ENCODE measurements around the gene SCTR.

Gene SCTR

DNA sequence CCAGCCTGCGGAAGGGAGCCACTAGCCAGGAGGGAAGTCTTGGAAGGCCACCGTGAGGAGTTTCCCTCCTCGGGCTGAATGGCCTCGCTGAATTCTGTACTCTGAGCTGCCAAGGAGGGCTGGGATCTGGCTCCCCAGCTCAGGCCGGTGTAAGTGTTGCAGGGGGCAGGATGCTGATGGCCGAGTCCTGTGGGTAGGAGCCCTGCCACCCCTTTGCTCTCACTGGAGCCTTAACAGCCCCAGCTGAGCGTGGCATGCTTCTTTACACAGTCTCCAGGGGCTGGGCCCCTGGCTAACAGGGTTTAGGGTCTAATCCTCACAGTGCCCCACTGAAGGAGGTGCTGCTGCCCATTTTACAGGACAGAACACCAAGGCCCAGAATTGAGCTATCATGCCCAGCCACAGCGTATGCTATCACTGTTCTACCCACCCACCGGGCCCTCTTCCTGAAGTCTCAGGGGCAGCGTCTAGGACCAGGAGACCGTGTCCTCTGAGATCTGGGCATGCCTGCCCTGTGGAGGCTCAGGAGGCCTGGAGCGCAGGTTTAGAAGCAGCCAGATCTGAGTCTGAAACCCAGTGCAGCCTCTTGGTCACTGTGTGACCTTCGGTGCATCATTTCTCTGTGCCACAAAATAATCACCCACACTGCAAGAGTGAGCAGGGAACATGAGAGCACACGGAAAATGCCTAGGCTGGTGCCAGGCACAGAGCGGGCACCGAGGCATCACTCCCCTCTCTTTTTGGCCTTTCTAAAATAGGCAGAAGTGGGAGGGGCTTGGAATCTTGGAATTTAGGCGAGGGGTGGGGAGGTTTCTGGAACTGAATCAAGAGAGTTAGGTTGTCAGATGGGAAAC, 49.7 kb downstream of the SCTR start:
- DNase-seq (ENCODE audit: low read depth): no peak

DNA sequence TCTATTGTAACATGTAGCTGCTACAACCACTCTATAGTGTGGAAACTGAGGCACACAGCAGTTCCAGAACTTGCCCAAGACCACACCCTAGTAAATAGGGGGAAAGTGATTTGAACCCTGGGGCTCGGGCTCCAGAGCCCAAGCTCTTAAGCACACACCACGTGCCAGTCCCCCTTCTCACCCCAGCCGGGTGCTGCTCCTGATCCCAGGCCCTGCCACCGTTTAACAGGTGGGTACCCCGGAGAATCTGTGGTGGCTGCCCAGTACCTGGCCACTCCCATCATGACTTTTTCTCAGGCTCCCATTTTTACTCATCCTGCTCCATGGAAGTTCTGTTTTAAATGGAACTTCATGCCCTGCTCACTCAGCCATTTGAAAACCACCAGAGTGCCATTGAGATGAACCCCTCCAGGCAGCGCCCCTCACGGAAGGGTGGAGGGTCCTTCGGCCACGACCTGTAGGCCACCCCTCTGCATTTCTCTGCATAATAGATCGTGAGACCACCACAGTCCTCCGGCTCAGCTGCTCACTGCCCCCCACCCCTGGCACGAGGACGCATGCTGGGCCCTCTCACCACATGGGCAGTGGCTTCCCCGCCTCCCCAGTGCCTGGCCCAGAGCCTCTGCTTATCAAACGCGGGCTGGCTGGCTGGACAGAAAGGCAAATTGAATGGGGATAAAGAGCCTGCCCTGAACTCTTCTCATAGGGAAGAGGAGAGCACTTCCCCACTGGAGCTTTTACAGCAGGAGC, 50.5 kb downstream of the SCTR start:
- DNase-seq (ENCODE audit: low read depth): no peak

DNA sequence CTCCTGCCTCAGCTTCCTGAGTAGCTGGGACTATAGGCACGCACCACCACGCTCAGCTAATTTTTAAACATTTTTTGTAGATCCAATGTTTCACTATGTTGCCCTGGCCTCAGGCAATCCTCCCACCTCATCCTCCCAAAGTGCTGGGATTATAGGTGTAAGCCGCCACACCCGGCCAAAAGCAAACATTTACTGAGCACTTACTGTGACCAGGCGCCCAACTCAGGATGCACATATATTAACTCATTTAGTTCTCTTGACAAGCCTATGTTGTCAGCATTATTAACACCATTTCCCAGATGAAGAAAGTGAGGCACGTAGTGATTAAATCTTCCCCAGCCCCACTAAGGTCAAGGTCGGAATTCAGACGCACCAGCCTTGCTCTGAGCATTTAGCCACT, 51.5 kb downstream of the SCTR start:
- no peak for DNase-seq (ENCODE audit: low read depth)

DNA sequence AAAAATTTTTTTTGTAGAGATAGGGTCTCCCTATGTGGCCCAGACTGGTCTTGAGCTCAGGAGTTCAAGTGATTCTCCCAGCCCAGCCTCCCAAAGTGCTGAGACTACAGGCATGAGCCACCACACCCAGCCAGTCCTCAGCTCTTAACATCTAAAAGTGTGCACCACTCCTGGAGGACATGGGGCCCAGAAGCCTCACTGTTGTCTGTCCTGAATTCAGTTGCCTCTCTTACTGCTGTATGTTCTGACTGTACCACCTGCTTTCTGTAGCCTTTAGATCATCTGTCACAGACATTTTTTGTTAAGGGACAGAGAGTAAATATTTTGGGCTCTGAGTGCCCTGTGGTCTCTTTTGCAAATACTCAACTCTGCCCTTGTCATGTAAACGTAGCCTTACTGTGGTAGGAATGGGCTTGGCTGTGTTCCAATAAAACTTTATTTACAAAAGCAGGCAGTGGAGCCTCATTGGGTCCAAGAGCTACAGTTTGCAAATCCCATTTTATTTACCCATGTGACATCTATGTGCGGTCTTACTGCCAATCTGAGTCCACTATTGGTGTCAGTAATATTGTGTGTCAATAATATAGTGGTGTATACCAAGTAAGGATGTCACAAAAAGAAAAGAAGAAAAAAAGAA, 54.5 kb downstream of the SCTR start:
- DNase-seq (ENCODE audit: low read depth): no peak

DNA sequence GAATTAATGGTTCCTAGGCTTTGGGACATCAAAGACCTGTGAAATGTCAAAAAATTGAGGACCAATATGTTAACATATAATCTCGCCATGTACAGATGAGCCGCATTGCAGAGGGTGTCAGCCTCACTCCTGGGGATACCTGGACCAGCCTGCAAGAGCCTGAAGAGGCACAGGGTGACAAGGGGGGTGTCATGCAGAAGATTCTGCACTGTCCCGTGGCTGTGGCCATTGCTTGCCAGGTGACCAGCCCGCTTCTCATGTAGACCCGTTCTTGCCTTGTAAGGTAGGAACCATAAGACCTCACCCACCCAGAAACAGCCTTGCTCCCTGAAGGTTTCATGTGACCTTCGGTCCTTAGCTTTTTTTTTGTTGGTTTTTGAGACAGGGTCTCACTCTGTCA, 55.2 kb downstream of the SCTR start:
- DNase-seq (ENCODE audit: low read depth): no peak

DNA sequence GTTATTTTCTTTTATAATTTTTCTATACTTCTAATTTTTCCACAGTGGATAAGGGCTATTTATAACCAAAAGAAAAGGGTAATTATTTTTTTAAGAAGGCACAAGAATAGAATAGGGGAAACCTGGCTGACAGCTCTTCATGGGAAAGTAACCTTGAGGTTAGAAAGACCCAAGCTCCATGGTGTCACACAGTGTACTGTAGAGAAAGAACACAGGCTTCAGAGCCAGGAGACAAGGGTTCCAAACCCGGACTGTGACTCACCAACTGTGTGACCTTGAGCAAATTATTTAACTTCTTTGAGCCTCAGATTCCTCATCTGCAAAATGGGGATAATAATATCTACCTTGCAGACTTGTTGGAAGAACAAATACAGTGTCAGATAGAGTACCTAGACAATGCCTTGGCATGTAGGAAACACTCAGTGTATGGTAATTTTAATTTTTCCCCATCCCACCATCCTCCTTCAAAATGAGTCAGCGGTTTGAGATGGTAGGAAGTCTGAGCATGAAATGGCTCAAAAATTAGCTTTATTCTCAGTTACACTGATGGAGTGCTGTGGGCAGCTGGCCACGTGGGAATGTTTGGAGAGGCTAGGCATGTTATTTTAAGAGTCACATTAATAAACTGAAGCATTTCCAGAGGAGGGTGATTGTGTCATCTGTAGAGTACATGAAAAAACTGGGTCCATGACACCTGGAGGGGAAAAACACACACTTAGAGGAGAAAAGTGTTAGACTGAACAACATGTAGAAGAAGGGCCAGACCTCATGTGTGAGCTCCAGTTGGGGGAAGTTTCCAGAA, 55.9 kb downstream of the SCTR start:
- no peak for DNase-seq (ENCODE audit: low read depth)

DNA sequence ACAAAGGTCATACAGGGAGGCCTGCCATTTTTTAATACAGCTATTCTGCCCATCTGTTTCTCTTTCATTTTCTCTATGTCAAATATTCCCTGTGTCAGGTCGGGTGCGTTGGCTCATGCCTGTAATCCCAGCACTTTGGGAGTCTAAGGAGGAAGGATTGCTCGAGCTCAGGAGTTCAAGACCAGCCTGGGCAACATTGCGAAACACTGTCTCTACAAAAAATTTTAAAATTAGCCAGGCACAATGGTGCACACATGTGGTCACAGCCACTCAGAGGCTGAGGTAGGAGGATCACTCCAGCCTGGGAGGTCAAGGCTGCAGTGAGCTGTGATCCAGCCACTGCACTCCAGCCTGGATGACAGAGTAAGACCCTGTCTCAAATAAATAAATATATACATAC, 57.9 kb downstream of the SCTR start:
- DNase-seq (ENCODE audit: low read depth): no peak

DNA sequence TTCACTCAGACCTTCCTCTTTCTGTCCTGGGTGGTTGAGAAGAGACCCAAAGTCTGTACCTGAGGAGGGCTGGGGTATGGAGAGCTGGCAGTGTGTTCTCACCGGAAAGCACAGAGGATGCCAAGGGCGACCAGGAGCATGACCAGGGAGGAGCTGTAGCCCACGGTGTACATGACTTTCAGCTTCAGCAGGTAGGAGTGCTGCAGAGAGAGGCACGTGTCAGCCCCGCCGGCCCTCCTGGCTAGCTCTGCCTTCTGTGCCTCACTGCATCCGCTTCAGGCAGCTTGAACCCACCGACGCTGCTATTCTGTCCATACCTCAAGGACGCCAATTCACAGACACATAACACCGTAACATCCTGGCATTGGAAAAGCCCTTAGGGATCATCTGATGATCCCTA, 58.6 kb downstream of the SCTR start:
- DNase-seq (ENCODE audit: low read depth): no peak

DNA sequence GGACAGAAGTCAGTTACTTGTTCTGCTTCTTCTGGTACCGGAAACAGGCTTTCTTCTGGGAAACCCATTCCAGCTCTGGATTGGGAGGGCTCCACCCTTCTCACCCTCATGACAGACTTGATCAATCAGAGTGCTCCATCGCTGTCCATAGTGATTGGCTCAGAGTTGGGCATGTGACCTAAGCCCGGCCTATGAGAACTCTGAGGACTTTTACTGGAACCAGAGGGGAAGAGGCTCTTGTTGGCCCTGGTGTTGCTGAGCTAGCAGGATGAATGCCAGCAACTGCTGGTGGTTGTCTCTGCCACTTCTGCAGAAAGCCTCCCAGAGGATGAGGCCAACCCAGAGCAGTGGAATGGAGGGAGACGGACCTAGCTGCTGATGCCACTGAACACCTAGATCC, 59.3 kb downstream of the SCTR start:
- no peak for DNase-seq (ENCODE audit: low read depth)

DNA sequence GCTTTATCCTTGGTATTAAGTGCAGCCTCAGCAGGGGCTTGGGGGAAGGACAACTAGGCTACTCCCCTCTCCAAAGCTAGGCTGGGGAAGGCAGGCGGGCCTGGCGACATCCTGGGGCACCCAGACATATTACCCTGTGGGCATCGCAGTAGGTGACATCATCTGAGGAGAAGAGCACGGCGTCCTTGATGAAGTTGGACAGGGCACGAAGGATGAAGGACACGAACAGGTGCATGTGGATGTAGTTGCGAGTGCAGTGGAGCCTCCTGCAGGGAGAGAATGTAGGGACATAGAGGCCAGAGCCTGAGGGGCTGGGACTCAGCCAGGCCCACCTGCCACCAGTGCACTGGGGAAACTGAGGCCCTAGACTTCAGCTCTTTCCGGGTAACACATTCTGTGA, 60.3 kb downstream of the SCTR start:
- no peak for DNase-seq (ENCODE audit: low read depth)

DNA sequence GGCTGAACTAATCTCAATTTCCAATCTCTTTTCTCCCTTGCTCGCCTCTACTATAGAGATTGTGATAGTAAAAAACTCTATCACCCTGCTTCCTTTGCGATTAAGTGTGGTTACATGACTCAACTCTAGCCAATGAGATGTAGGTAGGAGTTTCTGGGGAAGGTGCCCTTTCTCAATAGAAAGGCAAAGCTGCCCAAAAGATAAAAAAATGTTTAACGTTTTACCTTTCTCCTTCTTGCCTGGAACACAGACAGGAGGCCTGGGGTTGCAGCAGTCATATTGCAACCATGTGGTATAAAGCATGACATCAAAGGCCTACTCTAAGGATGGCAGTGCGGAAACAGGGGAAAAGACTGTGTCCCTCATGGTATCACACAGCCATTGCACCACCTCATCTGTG, 61.1 kb downstream of the SCTR start:
- DNase-seq (ENCODE audit: low read depth): no peak

DNA sequence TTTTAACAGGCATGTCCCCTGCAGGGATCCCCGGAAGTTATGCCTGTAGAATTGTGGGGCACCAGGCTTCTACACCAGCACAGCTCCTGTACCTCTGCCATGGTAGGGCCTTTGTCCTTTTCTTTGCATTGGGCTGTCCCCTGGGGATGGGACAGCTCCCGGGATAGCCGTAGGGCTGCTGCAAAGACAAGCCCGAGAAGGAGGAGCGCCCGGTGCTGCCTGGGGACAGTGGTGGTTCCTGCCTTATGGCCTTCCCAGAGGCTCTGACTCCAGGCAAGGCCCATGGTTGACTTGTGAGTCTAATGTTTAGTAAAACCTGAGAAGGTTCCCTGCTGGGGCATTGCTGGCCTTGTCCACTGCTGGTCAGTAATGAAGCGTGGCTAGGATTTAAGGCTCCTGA, 61.7 kb downstream of the SCTR start:
- DNase-seq (ENCODE audit: low read depth): no peak

DNA sequence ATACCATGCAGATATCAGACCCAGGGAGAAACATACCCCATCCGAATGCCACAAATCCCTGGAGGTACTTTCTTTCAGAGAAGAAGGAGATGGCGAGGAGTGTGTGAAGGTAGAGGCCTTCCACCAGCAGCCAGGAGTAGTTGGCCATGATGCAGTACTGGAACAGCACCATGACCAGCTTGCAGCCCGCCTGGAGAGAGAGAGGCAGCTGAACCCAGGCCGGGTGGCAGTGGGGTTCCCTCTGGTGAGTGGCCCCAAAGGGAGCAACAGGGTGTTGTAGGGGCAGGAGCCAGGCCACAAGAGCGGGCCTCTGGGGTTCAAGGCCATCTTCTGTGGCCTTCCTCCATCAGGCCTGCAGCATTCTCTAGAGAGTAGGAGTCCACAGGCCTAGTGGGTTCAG, 62.5 kb downstream of the SCTR start:
- DNase-seq (ENCODE audit: low read depth): no peak

DNA sequence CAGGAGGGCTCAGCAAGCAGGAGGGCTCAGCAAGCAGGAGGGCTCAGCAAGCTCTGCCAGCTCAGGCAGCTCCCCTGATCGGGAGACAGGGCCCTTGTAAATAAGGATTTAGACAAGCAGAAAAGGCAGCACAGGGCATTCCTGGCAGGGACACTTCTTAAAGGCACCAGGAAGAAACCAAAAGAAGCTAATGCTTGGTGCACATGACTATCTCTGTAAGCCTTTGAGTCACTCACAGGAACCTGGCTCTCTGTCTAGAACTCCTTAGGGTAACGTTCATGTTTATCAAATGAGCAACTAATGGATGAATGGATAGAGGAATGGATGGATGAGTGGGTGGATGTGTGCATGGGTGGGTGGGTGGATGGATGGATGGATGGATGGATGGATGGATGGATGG, 64.2 kb downstream of the SCTR start:
- no peak for DNase-seq (ENCODE audit: low read depth)

DNA sequence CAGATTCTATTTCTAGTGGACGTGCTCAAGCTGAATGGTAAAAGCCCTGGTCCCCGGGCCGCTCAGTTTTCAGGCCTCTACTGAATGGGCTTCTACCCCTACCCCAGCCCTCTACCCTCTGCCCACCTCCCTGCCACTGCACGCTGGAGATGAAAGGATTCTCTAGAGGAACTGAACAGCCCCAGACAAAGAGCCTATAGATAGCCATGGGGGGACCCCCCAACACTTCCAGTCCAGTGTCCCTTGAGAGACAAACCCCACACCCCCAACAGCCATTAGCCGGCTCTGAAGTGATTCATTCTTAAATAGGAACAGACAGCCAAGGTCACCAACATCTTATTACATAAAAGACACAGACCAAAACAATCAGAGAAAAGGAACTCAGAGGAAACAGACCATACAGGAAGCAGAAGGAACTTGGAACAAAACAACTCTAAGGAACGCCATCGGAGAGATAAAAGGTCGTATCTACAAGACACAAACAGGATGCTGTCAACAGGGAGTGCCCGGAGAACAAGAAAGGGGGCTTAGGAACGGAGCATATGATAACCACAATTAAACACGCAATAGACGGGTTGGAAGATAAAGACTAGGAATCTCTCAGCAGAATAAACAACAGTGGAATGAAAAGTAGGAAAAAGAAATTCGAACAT, 69.1 kb downstream of the SCTR start:
- peak; percentile 53 for DNase-seq (ENCODE audit: low read depth)

DNA sequence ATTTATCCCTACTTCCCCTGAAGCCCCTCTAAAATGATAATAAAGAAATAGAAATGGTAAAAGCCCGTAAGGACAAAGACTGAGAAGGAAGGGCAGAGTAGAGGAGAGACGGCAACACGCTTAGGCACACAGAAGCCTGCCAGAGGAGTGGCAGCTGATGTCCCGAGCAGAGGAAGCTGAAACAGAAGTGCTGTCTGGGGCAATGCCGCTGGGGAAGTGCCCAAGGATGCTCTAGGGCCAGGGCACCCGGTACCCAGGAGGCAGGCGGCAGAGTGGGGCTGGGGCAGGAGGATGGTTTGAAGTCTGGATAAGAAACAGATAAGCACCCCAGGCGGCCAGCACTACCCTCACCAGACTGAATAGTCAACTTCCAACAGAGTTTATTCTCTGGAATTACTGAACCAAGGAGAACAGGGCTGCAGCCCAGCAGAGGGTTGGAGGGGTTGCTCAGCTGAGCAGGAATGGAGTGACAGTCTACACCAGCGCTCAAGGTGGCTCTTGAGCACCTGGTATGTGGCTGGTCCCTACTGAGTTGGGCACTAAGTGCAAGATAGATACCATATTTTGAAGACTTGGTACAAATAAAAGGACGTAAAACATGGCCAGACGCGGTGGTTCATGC, 70.2 kb downstream of the SCTR start:
- DNase-seq (ENCODE audit: low read depth): no peak

DNA sequence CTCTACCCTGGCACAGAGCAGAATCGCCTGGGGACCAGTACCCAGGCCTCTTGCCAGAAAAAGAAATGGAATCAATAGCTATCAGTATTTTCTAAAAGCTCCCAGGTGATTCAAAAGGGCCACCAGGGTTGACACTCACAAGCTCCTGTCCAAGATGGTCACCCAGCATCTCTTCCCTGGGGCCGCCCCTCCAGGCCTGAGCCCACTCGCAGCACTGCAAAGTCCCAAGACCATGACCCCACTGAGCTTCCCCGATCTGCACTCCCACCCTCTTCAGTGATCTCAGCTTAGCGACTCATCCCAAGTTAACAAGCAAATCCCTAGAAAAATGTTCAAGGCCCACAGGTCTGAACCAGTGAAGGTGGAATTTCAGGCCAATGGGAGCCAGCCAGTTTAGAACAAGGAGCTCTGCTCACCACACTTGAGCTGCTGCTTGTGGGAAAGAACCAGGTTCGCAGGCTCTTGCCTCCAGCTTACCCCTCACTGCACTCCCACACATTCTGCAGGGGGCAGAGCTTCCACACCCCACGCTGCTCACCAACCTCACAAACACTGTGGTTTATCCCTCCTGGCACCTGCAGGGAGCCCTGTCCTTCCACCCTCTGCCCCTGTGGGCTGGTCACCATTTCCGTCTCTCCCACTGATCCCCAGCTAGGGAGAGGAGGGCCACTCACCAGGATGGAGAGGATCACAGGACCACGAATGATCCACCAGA, 72.8 kb downstream of the SCTR start:
- DNase-seq (ENCODE audit: low read depth): no peak

DNA sequence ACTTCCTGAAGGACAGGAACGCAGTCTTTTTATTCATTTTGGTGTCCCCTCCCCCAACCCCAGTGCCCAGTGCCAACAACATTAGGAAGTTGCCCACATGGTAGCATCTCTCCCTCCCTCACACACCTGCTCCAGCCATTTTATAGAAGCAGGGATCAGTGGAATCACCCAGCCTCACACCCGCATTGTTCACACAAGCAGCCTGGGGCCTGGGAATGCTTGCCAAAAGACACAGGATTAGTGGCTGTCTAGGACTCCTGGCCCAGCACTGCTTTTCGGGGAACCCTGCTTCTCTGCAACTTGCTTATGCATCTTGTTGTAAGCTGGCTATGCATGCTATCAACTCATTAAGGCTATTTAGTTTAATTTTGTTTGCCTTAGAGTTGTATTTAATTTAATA, 74.8 kb downstream of the SCTR start:
- DNase-seq (ENCODE audit: low read depth): no peak

DNA sequence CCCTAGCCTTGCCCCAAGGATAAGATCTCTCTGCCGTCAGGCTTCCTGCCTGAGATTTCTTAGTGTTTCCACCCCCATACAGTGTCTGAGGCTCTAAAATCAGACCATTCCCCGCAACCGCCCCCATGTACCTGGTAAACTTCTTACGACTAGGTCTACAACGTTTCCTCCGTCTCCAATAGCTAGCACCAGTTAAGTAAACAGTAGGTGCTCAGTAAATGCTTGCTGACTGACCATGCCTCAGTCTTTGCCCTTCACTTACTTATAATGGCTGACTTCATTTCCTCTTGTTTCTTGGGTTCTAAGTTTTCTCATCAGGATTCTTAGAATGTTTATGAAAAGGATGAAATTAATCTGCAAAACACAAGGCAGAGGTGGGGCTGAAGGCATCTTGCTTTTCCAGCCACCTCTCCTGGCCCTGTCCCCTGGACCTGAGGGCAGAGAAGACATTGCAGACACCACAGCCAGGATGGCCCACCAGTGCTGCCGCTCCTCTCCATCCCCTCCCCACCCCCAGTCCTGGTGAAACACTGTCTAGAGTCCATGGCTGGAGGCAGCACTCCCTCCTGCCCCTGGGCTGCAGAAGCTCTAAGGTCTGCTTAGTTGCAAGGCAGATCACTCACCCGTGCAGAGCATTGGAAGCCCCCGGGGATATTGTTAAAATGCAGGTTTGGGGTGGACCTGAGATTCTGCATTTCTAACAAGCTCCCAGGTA, 75.7 kb downstream of the SCTR start:
- DNase-seq (ENCODE audit: low read depth): no peak

DNA sequence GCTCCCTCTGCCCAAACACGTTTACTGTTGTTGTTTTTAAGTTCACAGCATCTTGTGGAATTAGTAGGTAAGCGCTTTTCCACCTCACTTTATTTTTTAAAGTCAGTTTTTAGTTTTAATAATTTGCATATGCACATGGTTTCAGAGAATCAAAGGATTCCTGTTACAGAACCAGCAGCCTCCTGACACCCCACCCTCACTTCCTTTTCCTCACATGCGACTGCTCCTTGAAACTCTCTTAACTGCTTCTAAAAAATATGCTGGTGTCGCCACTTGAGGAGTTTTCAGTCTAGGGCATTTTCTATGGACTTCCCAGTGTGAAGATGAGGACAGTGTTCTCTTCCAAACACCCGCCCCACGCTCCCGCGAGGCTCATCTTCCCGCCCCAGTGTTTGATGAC, 78.2 kb downstream of the SCTR start:
- no peak for DNase-seq (ENCODE audit: low read depth)

Measured in CMK (cell line).